Measurements from ENCODE around the gene SLC9C2. TPM values are rescaled to one million over a fixed set of nuclear protein-coding genes. Genes with fewer than 3 reads are reported as not detected.

The SLC9C2 gene
- total RNA-seq, 1 experiment from 2014 or later: not detected

DNA sequence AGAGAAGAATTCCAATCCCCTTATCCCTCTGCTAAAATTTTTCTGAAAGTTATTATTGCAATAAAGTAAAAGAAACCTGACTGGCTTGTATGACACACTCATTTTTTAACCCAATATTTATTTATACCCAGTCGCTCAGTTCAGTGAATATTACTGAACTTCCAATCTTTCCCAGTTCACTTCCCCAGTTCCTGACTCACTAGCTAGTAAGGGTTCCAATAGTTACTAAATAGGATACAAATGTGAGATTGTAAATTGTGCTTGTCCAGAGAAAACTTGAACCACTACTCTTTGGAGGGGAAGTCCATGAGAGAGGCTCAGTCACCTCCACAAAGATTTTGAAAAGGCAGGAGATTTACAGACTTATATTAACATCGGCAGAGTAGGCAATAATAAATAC lies 94.3 kb downstream of the SLC9C2 start:
- H3K27ac Mint-ChIP-seq: no peak overlapping the region

More for the DNA sequence above, 94.3 kb downstream of the SLC9C2 start:
- no peak overlapping the region for H2BK12ac ChIP-seq (ENCODE audit: insufficient read length, low read depth, low read length)
- Mint-ChIP-seq H3K4me3 (no peak overlapping the region), H3K36me3 (ENCODE audit: insufficient read depth in 1 of 3, low read depth in 3 of 3) (peaks cover 0 to 2% (median 2%) of the 10 kb centered on the region in 3 experiments; a peak in 4 of 7 replicates), H3K4me1 (peaks cover 18 to 20% of the 10 kb centered on the region in 2 experiments), H3K9me3 (peaks cover under 1 to 3% of the 10 kb centered on the region in 2 experiments; a peak in 3 of 5 replicates), H3K27me3 (ENCODE audit: low read depth) (no peaks in the 10 kb centered on the region)
- no peak overlapping the region for H4K5ac ChIP-seq (ENCODE audit: insufficient read length, low read depth, low read length)
- H3K14ac ChIP-seq (ENCODE audit: insufficient read depth, low read length): no peak overlapping the region
- H3K79me1 ChIP-seq (ENCODE audit: insufficient read depth, low read depth, low read length, poor library complexity, severe bottlenecking): no peaks in the 10 kb centered on the region
- no CpG with 5 or more reads among the region's 2 CpGs for WGBS (ENCODE audit: extremely low coverage, insufficient read length, low lambda C conversion rate)
- no peak overlapping the region for H3K18ac ChIP-seq (ENCODE audit: insufficient read length, low read depth, low read length)
- TF ChIP-seq CTCF (conservative IDR thresholded peaks at IDR 0.05): no peak
- peaks cover 4% of the 10 kb centered on the region; the same call in 1 of the 2 replicates for H3K4me1 ChIP-seq (ENCODE audit: insufficient read depth, low read length)
- H4K91ac ChIP-seq (ENCODE audit: insufficient read length, low read depth, low read length): no peak overlapping the region
- no peak for DNase-seq
- no peak overlapping the region for H3K4me2 ChIP-seq (ENCODE audit: insufficient read depth, insufficient read length, low read length)
- H3K4ac ChIP-seq (ENCODE audit: low read depth, low read length): no peak overlapping the region
- no peak overlapping the region for H2BK15ac ChIP-seq (ENCODE audit: low read depth, low read length)
- H2AK5ac ChIP-seq (ENCODE audit: insufficient read length, low read length): no peak overlapping the region
- H4K20me1 ChIP-seq (ENCODE audit: control insufficient read depth, insufficient read depth, insufficient read length): no peaks in the 10 kb centered on the region
- H3K79me2 ChIP-seq (ENCODE audit: insufficient read depth, low read length): no peaks in the 10 kb centered on the region
- H3K9ac ChIP-seq (ENCODE audit: extremely low read depth, insufficient read length, low read length): no peak overlapping the region
- no peak overlapping the region for H4K8ac ChIP-seq (replicated peaks; ENCODE audit: insufficient read length, low read depth, low read length)
- no peak overlapping the region for H2BK20ac ChIP-seq (ENCODE audit: low read depth, low read length, poor library complexity, severe bottlenecking)
- H3T11ph ChIP-seq (ENCODE audit: low read length): no peak overlapping the region
- no peak overlapping the region for H2BK120ac ChIP-seq (ENCODE audit: low read depth, low read length, poor library complexity, severe bottlenecking)
- H2BK5ac ChIP-seq (ENCODE audit: insufficient read length, low read length): no peak overlapping the region
- no peak overlapping the region for H3K23ac ChIP-seq (ENCODE audit: insufficient read length, low read depth, low read length)
- no peaks in the 10 kb centered on the region for H3K9me3 ChIP-seq (ENCODE audit: control insufficient read depth, low read depth, low read length)
- no peak overlapping the region for H2AFZ ChIP-seq (ENCODE audit: low read length)
- no peaks in the 10 kb centered on the region for H3K23me2 ChIP-seq (ENCODE audit: insufficient read length, low read depth, low read length, poor library complexity, severe bottlenecking)
- no peak overlapping the region for H3K56ac ChIP-seq (ENCODE audit: insufficient read length, low read depth, low read length)
- H3K27ac ChIP-seq (ENCODE audit: insufficient read length, low read depth, low read length): no peak overlapping the region
- H3K27me3 ChIP-seq (ENCODE audit: insufficient read depth, low read length): no peaks in the 10 kb centered on the region
